ENCODE measurements around the gene PLA2G2C. TPM values are rescaled to one million over a fixed set of nuclear protein-coding genes. Genes with fewer than 3 reads are reported as not detected.

Gene PLA2G2C
- total and polyA plus RNA-seq, 2 donors (not counting 3 experiments of a cell fraction or from before 2014, with no cell fraction given): not detected

DNA sequence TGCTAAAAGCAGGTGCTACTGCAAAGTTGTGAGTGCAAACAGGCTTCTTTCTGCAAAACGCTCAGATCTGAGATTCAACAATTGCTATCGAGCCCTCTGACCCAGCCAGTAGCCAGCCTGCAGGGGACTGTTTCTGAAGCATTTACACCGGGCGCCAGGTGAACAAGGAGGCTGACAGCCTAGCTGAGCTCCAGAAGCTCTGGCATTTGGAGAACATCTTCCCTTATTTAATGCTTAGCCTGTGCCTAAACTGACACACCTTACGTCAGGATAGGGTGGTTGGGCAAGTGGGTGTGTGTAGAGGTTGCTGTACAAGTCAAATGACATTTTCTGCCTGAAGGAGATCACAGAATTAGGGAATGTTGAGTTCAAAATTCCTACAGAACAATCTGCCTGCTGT, 15.8 kb upstream of the PLA2G2C start:
- TF ChIP-seq, protein P1, sequence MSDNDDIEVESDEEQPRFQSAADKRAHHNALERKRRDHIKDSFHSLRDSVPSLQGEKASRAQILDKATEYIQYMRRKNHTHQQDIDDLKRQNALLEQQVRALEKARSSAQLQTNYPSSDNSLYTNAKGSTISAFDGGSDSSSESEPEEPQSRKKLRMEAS (IDR thresholded peaks at IDR 0.05; ENCODE audit: insufficient read depth, insufficient read length): no peak
- TF ChIP-seq, protein P2, sequence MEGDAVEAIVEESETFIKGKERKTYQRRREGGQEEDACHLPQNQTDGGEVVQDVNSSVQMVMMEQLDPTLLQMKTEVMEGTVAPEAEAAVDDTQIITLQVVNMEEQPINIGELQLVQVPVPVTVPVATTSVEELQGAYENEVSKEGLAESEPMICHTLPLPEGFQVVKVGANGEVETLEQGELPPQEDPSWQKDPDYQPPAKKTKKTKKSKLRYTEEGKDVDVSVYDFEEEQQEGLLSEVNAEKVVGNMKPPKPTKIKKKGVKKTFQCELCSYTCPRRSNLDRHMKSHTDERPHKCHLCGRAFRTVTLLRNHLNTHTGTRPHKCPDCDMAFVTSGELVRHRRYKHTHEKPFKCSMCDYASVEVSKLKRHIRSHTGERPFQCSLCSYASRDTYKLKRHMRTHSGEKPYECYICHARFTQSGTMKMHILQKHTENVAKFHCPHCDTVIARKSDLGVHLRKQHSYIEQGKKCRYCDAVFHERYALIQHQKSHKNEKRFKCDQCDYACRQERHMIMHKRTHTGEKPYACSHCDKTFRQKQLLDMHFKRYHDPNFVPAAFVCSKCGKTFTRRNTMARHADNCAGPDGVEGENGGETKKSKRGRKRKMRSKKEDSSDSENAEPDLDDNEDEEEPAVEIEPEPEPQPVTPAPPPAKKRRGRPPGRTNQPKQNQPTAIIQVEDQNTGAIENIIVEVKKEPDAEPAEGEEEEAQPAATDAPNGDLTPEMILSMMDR (IDR thresholded peaks at IDR 0.05; ENCODE audit: extremely low read depth in 1 of 2, insufficient read depth in 1 of 2, low read depth in 1 of 2, low read length in 2 of 2): no peak
- TF ChIP-seq FOS (IDR thresholded peaks at IDR 0.05; ENCODE audit: borderline replicate concordance, insufficient read depth, low read length) (no peak), POLR2A (IDR thresholded peaks at IDR 0.05; ENCODE audit: low read depth, low read length) (no peak), JUN (IDR thresholded peaks at IDR 0.05; ENCODE audit: borderline replicate concordance, insufficient read depth, insufficient read length, low read depth) (no peak), MYC (IDR thresholded peaks at IDR 0.05; ENCODE audit: low read depth, low read length) (no peak), GATA2 (IDR thresholded peaks at IDR 0.05; ENCODE audit: insufficient read depth, insufficient read length, low read depth, low read length) (no peak), POLR2AphosphoS5 (IDR thresholded peaks at IDR 0.05; ENCODE audit: insufficient read depth, low read depth, low read length) (no peak), EZH2 (IDR thresholded peaks at IDR 0.05; ENCODE audit: borderline replicate concordance, low read depth, low read length, severe bottlenecking) (no peak)
- Histone ChIP-seq H3K27me3 (ENCODE audit: control insufficient read depth in 2 of 2, insufficient read depth in 2 of 2, low read length in 2 of 2) (peaks cover 7 to 10% of the 10 kb centered on the region in 2 experiments), H3K9me1 (replicated peaks; ENCODE audit: control insufficient read depth, extremely low read depth, insufficient read depth, low read length) (no peaks in the 10 kb centered on the region), H3K79me2 (ENCODE audit: control insufficient read depth, insufficient read depth, low read length) (no peaks in the 10 kb centered on the region), H4K20me1 (replicated peaks; ENCODE audit: control insufficient read depth, extremely low read depth, insufficient read depth, low read length) (no peaks in the 10 kb centered on the region), H3K4me3 (replicated peaks in 1 of 3; ENCODE audit: insufficient read depth in 1 of 3, low read depth in 1 of 3, low read length in 3 of 3) (no peak overlapping the region), H2AFZ (ENCODE audit: low read depth, low read length) (no peak overlapping the region), H3K36me3 (ENCODE audit: control insufficient read depth in 2 of 2, extremely low read depth in 1 of 2, insufficient read depth in 2 of 2, low read length in 2 of 2) (no peaks in the 10 kb centered on the region), H3K9ac (replicated peaks; ENCODE audit: extremely low read depth, insufficient read depth, low read length) (no peak overlapping the region), H3K4me1 (ENCODE audit: control insufficient read depth, extremely low read depth, insufficient read depth, low read length) (no peaks in the 10 kb centered on the region), H3K27ac (ENCODE audit: insufficient read depth, low read depth, low read length) (no peak overlapping the region), H3K9me3 (replicated peaks; ENCODE audit: control insufficient read depth, insufficient read depth, low read length) (no peaks in the 10 kb centered on the region), H3K4me2 (ENCODE audit: insufficient read depth, low read length) (no peak overlapping the region)
- ChIA-PET CTCF (interaction anchor here (1.2 kb wide), 1 partner anchor 292 kb away, joined by 3 read pairs; no protein-coding TSS in a partner anchor), POLR2A (no interaction called here)
- intact Hi-C loops (cut with micrococcal nuclease): no loop called here
- DNase-seq (ENCODE audit: low read depth, low spot score): no peak
- BruUV-seq (replicated peaks): no TSS peak
- FAIRE-seq: no peak
- dilution Hi-C loops (cut with MboI; ENCODE audit: extremely low pct_ligation_motif_present, low sequenced_read_pairs): no loop called here

Measured in endothelial cell of umbilical vein (primary cell).